ENCODE measurements around the gene CEACAM6.
"Not testable (repeated sequence)": the region's sequence is repeated elsewhere in the genome, so short reads cannot be mapped to it uniquely, and the experiment has no call there.

CEACAM6 gene

GRCh38 chr19:41748012-41748411 lies 7.3 kb upstream of the CEACAM6 start:
- no peak for DNase-seq

- not testable (repeated sequence) for DNase-seq
Measured at GRCh38 chr19:41750248-41751134, 4.8 kb upstream of the CEACAM6 start.

GRCh38 chr19:41753159-41753558 lies 2.2 kb upstream of the CEACAM6 start:
- DNase-seq, result peak; percentile 80

DNA sequence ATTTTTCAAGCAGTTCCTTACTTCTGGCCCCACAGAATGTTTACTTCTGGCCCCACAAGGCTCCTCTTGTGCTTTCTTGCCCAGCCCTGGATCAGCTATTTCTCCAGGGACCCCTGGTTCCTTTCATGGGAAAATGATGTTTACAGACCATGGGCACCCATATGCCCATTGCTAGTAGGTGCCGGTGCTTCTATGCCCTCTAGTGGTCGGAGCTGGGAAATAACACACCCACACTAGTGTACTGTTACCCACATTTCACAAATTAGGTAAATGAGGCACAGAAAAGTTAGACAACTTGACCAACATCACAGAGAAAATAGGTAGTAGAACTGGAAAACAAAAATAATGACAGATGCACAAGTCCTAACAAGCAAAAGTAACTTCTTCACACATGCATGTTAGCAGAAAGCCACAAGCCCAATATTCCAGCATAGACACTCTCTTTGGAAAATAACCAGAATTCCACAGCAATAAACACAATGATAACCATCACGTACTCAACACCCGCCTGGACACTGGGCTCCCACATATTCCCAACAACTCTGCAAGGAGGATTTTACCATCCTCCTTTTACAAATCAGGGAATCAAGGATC lies 1.3 kb upstream of the CEACAM6 start:
- peak; percentile 75 for DNase-seq

DNA sequence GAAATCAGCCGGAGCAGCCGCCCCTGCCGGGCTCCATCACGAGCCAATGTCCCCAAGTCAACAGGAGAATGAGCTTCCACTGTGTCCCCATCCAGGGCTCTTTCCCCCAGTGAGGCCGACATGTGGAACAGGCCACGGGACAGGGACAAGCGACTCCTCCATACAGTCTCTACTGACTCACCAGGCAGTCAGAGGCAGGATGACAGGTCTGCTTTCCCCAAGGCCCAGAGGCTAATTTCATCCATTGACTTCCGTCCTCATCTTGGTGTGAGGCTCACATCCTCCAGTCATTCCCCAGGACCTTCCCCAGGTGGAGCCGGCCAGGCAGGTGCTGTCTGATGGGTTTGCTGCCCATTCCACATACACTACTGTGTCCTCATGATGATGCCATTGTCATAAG lies 3.5 kb downstream of the CEACAM6 start:
- no peak for DNase-seq

GRCh38 chr19:41767115-41767514 lies 11.8 kb downstream of the CEACAM6 start:
- no peak for DNase-seq

DNA sequence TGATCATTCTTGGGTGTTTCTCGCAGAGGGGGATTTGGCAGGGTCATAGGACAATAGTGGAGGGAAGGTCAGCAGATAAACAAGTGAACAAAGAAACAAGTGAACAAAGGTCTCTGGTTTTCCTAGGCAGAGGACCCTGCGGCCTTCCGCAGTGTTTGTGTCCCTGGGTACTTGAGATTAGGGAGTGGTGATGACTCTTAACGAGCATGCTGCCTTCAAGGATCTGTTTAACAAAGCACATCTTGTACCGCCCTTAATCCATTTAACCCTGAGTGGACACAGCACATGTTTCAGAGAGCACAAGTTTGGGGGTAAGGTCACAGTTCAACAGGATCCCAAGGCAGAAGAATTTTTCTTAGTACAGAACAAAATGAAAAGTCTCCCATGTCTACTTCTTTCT lies 12.8 kb downstream of the CEACAM6 start:
- DNase-seq, result not testable (repeated sequence)

DNA sequence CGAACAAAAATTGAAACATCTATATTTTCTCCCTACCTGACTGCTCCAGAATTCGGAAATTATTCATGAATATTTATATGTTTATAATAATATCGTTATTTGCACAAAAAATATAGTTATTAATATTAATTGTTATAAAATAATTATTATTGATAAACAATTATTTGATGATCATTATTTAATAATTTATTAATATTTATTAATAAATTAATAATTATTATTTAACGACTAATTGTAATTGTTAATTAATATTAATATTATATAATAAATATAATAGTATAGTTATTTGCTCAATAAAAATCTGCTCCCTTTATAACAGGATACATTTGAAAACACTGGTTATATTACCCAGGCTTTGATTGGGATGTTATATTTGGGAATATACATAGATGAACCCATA lies 14.3 kb downstream of the CEACAM6 start:
- DNase-seq, result no peak

DNA sequence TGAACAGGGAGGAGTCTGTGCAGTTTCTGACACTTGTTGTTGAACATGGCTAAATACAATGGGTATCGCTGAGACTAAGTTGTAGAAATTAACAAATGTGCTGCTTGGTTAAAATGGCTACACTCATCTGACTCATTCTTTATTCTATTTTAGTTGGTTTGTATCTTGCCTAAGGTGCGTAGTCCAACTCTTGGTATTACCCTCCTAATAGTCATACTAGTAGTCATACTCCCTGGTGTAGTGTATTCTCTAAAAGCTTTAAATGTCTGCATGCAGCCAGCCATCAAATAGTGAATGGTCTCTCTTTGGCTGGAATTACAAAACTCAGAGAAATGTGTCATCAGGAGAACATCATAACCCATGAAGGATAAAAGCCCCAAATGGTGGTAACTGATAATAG lies 16.1 kb downstream of the CEACAM6 start:
- DNase-seq, result no peak

- no peak for DNase-seq
Measured at GRCh38 chr19:41774515-41774980, 19.2 kb downstream of the CEACAM6 start.

DNA sequence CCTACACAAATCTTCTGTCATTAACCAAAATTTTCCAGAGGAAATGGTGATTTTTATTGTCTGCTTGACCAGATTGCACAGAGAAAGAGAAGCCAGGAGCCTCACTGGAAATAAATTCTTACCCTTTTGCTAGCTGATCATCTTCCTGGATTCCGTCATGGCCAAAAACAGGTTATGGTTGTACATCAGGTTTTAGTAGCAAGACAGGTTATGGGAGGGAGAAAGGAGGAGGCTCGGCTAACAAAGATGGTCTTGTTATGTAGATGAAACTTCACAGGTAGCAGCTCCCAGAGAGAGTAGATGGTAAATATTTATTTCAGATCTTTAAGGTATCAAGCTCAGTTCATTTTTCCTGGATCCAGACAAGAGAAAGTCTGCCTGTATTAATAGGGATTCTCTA lies 21.4 kb downstream of the CEACAM6 start:
- no peak for DNase-seq

DNA sequence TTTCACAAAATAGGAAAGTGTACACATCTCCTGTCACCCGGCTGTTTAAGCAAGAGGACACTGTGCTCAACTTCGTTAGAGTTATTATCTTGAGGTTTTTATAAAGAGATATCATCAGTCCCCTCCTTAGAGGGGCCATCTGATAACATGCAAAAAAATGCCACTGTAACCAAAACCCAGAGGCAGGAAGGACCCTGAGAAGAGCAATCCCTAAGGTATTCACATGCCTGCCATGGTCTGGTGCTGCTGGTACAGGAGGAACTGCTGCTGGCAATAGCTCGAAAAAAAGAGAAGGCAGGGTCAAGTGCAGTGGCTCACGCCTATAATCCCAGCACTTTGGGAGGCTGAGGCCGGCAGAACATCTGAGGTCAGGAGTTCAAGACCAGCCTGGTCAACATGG lies 28.3 kb downstream of the CEACAM6 start:
- peak; percentile 73 for DNase-seq

DNA sequence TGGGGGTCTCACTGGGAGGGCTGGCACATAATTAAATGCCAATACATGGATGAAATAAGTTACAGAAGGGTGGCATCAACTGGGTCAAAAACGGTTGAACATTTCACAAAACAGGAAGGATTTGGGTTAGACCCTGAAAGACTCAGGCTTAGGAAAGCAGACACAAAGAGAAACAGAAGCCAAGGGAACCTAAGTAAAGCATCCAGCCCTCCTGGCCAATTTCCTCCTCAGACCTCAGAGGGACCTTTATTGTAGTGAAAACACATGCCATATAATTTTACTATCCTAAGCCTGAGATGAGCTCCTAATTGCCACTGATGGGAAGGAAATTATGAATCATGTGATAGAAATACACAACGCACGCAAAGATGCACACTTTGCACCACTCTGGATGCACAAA lies 29.0 kb downstream of the CEACAM6 start:
- peak; percentile 43 for DNase-seq

DNA sequence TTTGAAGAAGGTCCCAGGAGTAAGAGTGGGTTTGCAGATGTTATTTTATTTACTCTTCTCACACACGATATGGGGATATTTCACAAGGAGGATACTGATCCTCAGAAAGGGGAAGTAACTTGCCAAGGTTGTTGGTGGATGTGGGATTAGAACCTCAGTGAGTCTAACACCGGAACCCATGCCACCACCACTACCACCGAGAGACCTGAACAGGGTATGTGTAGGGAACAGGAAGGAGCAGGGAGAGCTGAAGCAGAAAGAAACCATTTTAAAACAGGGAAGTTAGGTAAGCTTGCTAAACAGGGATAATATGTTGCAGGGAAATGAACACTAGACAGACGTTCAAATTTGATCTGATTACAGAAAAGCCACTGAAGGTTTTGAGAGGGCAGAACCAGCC lies 29.4 kb downstream of the CEACAM6 start:
- DNase-seq, result peak; percentile 67

- DNase-seq, result peak; percentile 92
Measured at GRCh38 chr19:41785653-41786052, 30.3 kb downstream of the CEACAM6 start.

DNA sequence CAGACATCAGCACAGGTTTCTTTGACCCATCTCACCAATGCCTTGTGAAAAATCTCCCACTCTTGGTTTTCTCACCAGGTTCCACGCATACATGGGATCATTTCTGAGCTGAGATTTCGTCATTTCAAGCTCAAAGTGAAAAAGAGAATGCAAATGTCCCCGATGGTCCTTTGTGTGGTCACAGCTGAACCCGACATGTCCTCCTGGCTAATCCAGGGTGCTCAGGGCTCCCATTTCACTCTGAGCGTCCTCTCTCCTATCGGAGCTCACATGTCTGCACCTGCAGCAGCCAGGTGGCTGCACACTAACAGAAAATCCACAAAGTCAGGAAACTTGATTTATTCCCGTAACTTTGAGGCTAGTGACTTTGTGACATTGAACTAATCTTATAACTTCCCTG lies 31.7 kb downstream of the CEACAM6 start:
- DNase-seq, result no peak

GRCh38 chr19:41788518-41788917 lies 33.2 kb downstream of the CEACAM6 start:
- DNase-seq, result not testable (repeated sequence)

DNA sequence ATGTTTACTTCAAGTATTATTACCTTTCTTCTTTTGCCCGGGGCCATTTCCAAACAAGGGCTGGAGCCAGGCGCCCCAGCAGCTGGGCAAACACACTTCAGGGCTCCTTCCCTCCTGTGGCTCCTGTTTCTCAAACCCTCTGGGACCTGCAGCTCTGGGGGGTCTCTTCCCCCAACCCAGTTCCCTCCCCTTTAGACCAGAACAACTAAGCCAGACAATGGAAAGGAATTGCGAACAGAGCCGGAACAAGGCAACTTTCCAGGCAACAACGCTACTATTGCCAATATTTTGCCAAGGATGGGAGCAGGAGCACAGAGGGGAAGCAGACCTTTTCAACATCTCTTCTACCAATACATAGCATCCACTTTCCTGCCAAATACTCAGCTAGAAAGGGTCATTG lies 33.7 kb downstream of the CEACAM6 start:
- DNase-seq, result not testable (repeated sequence)

DNA sequence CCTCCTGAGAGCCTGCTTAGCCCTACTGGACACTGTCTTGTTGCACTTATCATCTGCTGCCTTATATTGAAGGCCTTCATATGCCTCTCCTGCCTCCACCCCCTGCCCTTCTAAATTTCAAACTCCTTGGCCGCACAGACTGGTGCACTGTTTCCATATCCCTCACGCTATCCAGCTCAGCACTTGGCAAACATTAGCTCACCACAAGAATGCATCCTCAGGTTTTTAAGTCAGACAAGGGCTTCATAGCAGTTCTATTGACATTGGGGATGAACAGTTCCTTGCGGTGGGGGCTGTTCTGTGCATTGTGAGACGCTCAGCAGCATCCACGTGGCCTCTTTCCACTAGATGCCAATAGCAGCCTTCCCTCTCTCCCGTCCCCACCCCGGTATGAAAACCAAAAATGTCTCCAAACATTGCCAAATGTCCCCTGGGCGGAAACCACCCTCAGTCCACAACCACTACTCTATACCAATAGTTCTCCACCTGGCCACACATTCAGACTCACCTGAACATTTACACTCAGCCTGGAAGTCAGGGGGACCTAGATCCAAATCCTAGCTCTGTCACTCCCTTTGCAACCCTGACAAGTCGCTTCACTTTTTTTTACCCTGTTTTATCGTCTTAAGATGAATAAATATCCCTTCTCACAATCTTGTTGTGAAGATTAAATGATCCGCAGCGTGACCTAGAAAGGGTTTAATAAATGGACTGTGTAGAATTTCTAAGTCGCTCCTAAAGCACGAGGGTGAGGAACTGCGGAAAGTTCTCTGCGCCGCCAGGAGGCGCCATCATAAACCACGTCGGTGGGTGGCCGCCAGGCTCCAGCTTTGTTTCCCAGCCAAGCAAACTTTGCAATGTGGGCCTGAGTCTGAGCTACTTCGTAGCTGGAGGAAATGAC lies 37.4 kb downstream of the CEACAM6 start:
- peak; percentile 76 for DNase-seq

- DNase-seq, result no peak
Measured at GRCh38 chr19:41793414-41793727, 38.0 kb downstream of the CEACAM6 start.

GRCh38 chr19:41795031-41795461 lies 39.7 kb downstream of the CEACAM6 start:
- peak; percentile 82 for DNase-seq

GRCh38 chr19:41796362-41796761 lies 41.0 kb downstream of the CEACAM6 start, which contains the start of gene CEACAM3:
CEACAM3 (plus strand) TSS chr19:41796587; CDS start chr19:41796678, 91 bp downstream.
- no peak for DNase-seq

DNA sequence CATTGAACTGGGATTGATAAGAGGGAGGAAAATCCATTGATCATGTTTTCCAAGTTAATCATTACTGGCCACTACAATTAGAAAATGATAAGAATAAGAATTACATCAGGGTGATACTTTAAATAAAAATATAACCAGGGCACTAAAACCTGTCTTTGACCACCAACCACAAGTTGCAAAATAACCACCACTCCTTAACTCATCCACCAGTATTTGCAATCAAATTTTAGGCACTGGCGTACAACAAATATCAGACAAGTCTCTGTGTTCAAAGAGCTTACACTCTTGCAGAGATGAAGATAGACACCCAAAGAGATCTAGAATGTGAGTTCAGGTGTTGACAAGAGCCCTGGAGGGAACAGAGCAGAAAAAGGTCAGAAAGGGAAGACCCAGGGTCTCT lies 41.6 kb downstream of the CEACAM6 start:
- peak; percentile 40 for DNase-seq
